HG03575 (cell line): ENCODE data around the gene PHF12.
"Not testable (repeated sequence)": the region's sequence is repeated elsewhere in the genome, so short reads cannot be mapped to it uniquely, and the experiment has no call there.

Source experiments
- ATAC-seq: cut with Tn5 transposase; IDR thresholded peaks from one replicate; pipeline ENCODE4 v1.9.1; 2021; ENCODE audit not compliant: unreplicated experiment, insufficient number of reproducible peaks, low FRiP score; ENCODE audit errors: extremely low read depth

Gene PHF12

DNA sequence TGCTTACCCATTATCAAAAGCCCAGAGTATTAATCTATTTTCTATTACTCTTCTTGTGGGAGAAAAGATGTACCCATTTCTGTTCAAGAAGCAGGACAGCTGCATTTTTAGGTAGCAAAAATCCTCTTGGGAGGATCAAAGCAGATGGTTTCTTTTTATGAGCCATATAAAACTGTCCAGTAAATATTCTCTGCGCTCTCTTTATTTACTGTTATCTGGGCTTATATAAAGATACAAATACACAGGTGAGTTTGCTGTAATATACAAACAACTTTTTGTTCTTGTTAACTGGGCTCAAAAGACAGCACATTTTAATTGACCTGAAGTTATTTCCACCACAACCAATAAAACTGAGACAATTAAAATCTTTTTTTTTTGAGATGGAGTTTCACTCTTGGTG lies 10.1 kb downstream of the PHF12 start:
- no peak for ATAC-seq

- ATAC-seq = no peak
Observed at GRCh38 chr17:28940675-28941074, 10.6 kb downstream of the PHF12 start.

DNA sequence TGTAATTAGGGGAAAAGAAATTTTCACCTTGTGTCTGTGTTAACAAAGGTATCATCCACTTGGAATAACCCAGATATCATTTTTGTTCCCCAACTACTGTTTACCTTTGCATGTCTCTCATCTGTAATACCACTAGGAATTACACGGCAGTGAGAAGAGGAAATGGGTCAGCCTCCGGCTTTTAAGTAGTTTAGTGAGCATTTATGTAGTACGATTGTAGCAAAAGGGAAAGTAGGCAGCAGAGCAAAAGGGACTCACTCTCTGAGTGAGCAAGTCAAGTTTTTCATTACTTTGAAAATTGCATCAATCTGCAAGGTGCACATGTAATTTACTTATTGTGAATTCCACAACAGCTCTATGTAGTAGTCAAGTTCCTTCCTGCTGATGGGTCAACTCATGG lies 11.2 kb downstream of the PHF12 start:
- ATAC-seq = no peak

GRCh38 chr17:28938552-28938951 lies 12.8 kb downstream of the PHF12 start:
- no peak for ATAC-seq

DNA sequence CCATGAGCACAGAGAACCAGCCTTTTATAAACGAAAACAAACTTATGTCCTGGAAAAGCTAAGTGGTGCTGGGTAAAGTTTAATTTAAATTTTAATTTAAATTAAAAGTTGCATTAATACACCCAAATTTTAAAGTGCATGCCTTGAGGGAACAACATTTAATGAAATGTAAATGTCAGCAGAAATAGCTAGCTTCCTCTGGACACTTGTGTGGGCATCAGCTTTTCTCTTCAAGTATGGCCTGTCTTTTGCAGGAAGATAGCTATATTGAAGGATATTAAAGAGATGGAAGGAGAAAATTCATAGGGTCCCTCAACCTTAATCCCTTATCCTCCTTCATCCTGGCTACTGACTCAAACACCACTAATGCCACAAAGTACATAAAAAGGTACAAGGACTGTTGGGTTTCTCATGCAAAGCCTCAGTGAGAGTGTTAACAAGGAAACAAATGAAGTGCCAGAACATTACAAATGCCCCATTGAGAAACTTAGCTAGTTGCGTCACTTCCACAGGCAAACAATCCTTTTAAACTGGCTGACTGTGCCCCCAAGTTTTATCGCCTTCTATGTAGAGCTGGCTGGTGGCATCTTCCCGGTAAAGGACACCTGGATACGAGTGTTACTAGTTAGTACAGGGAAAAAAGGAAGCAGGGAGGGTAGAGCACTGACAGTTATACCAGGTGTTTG lies 14.1 kb downstream of the PHF12 start:
- ATAC-seq = no peak

DNA sequence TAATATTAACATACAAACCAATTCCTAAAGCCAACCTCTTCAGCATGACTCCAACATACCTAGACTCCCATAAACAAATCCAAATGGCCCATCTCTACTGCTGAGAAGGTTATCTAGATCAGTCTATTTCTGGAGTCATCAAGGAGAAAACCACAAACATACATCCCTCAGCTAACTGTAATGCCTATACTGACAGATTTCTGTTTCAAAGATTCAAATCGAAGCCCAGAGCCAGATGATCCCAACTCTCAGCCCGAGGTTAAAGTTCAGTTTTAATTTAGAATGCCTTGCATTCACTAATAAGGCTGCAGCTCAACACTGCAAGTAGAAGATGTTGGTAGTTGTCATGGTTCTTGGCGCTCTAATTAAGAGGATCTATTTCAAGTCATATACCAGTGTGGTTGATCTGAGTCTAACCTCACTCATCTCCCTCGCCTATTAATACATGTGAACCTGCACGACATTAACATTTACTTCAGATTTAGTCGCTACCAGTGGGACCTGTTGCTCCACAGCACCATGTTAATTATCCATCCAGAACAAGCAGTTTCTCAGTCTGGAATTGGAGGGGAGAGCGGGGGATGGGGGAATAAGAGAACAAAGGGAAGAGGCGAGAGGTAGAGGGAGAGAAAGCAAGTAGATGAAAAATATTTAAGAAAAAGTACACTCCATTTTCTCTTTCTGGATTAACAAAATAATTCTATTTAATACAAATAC lies 15.4 kb downstream of the PHF12 start:
- ATAC-seq = no peak

GRCh38 chr17:28934508-28934907 lies 16.8 kb downstream of the PHF12 start:
- ATAC-seq = not testable (repeated sequence)

DNA sequence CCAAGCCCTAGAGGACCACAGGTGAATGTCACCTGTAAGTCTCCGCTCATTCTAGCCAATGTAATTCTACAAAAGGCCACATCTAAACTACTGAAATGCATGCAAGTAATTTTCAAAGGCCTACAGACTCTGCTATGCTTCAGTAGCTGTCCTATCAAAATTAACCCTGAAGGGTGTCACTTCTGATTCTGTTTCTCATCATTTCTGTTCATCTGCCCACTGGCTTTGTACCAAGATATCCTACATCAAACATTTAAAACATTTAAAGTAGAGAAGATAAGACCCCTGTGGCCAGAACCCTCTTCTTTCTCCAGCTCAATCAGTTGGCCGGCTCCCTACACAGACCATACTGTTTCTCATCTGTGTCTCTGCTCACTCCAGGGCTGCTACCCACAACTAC lies 21.5 kb downstream of the PHF12 start:
- no peak for ATAC-seq

DNA sequence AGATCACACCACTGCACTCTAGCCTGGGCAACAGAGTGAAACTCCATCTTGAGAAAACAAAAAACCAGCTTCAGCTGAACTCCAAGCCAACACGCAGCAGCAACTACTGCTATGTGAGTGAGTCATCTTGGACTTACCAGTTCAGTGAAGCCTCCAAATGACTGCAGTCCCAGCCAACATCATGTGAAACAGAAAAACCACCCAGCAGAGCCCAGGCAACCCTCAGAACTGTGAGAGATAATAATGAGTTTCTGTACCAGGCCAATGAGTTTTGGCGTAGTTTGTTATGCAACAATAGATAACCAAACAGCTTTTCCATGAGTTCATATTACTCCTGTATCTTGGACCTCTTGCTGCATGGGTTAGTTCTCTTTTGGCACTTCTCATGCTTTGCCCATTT lies 23.3 kb downstream of the PHF12 start:
- no peak for ATAC-seq

DNA sequence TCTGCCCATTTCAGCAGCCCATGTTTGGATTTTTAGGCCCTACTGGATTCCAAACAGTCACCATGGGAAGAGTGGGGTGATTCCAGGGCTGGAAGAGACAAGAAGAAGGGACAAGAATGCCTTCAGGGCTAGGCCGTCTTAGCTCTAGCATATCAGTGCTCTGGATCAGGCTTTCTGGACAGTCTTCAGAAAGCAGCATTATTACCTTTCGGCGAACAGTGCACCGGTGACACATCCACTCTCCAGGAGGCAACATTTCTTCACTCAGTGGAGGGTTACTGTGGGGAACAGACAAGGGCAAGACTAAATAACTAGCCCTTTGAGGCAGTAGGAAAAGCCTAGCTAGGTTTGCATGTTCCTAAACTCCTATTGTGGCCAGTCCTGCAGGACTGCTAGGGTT lies 24.5 kb downstream of the PHF12 start:
- ATAC-seq = no peak

- no peak for ATAC-seq
Observed at GRCh38 chr17:28926366-28926765, 25.0 kb downstream of the PHF12 start.

GRCh38 chr17:28925912-28926365 lies 25.4 kb downstream of the PHF12 start:
- no peak for ATAC-seq

GRCh38 chr17:28920201-28920600 lies 31.1 kb downstream of the PHF12 start:
- ATAC-seq = no peak

DNA sequence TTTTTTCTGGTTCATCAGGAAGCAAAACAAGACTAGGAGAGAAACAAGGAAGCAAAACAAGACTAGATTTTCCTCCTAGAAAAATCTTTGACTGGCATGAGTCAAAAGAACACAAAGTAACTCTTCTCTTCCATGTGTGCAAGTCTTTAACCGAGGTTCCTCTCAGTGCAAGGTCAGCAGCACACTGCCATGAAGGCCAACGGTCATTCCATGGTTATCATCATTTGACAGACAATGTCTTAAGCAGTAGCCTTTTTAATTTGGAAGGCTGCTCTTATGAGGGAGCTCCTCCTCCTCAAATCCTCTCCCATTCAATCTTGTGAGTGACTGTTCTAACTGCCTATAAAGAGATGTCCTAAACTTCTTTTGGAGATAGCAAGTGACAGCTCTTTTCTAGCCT lies 33.0 kb downstream of the PHF12 start:
- no peak for ATAC-seq

DNA sequence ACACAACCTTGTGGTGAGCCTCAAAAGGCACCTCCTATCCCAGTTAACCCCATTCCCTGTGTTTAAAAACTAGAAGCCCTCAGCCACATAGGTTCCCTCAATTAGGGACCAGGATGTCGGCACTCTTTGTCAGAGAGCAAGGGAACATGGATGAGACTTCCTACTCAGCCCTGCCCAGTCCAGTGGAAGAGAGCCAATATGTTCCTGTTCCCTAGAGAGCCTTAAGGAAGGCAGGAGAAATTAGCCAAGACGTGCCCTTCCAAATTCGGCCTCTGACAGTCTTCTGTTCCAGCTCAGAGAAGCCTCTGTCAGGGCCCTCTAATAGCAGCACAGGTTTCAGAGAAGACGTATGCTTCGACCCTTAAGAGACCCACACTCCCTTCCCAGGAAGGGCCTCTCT lies 33.9 kb downstream of the PHF12 start:
- ATAC-seq = no peak

DNA sequence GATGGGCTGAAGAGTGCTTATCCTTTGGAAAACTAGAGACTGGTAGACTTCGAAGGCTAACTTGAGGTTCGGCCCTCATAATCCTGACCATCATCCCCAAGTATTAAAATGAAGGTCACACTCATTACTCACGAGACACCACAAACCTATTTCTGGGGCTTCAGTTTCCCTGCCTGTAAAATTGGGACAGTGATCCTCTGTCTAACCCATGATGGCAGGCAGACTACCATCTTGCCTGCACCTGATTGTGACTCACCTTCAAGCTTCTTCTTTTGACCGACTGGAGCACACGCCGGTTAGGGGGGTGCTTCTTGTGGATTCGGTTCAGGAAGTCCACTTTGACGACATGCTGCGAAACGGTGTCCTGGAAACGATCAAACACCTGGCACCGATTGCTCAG lies 34.3 kb downstream of the PHF12 start:
- ATAC-seq = no peak

GRCh38 chr17:28916302-28916934 lies 34.9 kb downstream of the PHF12 start:
- ATAC-seq = no peak

GRCh38 chr17:28912938-28913333 lies 38.4 kb downstream of the PHF12 start:
- ATAC-seq = no peak

GRCh38 chr17:28912281-28912937 lies 38.9 kb downstream of the PHF12 start:
- ATAC-seq = no peak
